Activated naive CD4-positive, alpha-beta T cell treated with anti-CD3 and anti-CD28 coated beads, Interleukin-2, amount 50 U/mL, for 72 hours (primary cell): ENCODE results near the gene FAM89B. TPM values are rescaled to one million over a fixed set of nuclear protein-coding genes. Genes with fewer than 3 reads are reported as not detected.

Experiments used
- ATAC-seq, 2 donors: fragments of 150-1000 bp; cut with Tn5 transposase; 2 replicates each; pipeline ENCODE4 v1.10.0; 2021; ENCODE audit warnings: mild to moderate bottlenecking in 2 of 2, moderate library complexity in 2 of 2
- DNase-seq, 2 donors: peaks; one replicate each; pipeline ENCODE4 v3.0.0; 2021 to 2022; ENCODE audit warnings: low spot score in 2 of 2
- H3K27ac Mint-ChIP-seq, 2 donors: one replicate each; pipeline ENCODE4 v1.8.0; 2022; ENCODE audit warnings: mild to moderate bottlenecking in 2 of 2, mixed read lengths in 2 of 2
- H3K36me3 Mint-ChIP-seq, 2 donors: one replicate each; pipeline ENCODE4 v1.8.0; 2022; ENCODE audit warnings: mixed read lengths in 2 of 2
- H3K9me3 Mint-ChIP-seq, 2 donors: one replicate each; pipeline ENCODE4 v1.8.0; 2022; ENCODE audit warnings: mixed read lengths in 2 of 2
- total RNA-seq, 2 donors: library from RNA; stranded (reverse); gene quantifications; one replicate each; pipeline ENCODE4 v1.2.3, GENCODE V29; 2022

The FAM89B gene
- total RNA-seq, 2 donors from 2014 or later = 32.6 to 47.1 TPM

DNA sequence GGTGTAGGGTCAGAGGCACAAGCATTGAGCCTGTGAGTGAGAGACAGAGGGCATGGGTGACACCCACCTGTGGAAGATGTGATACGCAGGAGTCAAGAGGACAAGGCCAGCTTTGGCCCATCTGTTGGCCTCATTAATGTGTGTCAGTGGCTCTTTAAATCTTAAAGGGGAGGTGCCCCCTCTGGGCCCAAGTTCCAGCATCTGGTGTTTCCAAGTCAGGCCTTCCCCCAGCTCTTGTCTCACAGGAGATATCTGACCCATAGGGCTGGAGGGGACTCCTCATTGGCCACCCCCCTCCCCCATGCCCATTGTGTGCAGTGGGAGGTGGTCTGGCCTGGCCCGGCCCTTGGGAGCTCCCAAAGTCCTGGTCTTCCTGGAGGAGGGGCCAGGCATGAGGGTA lies 14.3 kb downstream of the FAM89B start:
- Mint-ChIP-seq H3K9me3 (no peaks in the 10 kb centered on the region), H3K36me3 (peaks cover 6 to 15% of the 10 kb centered on the region in 2 donors), H3K27ac (peak overlapping the region; percentile 33 to 84)
- DNase-seq (no peak), ATAC-seq (no peak)

DNA sequence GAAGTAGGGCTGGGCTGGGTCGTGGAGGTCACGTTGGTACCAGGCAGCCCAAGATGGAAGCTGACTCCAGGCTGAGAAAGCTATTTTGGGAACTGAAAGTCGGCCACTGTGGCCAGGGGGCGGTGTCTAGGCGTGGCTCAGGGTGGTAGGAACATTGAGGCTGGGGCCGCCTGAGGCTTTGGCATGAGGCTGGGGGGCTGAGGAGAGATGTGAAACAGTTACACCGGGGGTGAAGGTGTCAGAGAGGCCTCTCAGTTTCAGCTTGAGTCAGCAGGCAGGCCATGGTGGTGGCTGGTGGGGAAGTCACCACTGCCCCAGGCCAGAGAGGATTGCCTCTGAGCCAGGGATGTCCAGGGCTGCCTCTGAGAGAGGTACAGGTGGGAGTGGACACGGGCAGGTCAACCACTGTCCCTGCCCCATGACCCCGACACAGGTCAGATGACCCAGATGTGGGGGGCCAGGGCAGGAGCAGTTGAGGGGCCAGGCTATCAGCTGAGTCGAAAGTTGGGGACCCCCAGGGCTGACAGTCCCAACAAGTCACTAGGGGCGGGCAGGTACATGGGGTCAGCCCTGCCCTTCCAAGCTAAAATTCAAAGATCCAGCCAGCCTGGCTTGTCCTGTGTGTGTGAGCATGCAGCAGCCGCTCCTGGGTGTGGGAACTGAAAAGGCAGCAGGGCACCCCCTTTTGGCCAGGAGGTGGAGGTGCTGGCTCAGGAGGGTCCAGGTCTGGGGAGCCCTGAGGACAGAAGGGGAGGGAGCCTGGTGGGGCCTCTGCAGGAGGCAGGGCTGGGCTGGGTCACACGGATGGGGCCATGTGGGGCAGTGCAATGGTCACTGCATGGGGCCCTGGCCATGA lies 16.1 kb downstream of the FAM89B start:
- DNase-seq = peak; percentile 73 to 90
- peak; percentile 89 to 93 for ATAC-seq
- H3K9me3 Mint-ChIP-seq = no peaks in the 10 kb centered on the region
- peaks cover 6 to 10% of the 10 kb centered on the region in 2 donors for H3K36me3 Mint-ChIP-seq
- H3K27ac Mint-ChIP-seq = peak overlapping the region; percentile 84 to 86

DNA sequence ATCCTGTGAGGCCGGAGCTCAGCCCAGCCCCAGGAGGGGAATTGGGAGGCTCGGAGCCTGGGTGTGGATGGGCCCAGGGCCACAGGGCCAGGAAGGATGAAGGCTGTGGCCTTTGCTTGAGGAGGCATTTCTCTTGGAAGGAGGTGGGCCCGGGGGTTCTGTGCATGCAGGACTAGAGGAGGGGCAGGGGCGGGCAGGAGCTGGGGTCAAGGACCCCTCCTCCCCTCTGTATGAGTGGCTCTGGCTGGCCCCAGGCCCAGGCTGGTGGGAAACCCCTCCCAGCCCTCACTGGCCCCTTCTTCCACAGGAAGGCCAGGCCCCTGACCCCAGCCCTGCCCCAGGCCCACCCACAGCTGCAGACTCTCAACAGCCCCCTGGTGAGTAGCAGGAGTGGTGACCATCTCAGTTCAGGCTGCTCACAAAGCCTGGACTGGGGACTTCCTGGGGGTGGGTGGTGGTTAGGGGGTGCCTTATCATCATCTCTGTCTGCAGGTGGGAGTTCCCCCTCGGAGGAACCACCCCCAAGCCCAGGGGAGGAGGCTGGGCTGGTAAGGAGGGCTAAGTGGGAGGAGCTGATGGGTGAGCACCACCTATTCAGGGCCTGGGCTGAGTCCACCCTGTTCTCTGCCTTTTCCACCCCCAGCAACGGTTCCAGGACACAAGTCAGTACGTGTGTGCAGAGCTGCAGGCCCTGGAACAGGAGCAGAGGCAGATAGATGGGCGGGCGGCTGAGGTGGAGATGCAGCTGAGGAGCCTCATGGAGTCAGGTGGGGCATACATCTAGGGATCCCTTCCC lies 17.3 kb downstream of the FAM89B start:
- Mint-ChIP-seq H3K9me3 (no peaks in the 10 kb centered on the region), H3K27ac (peak overlapping the region in 1 of 2 donors; percentile 84), H3K36me3 (peaks cover 6 to 8% of the 10 kb centered on the region in 2 donors)
- DNase-seq (no peak), ATAC-seq (no peak)

DNA sequence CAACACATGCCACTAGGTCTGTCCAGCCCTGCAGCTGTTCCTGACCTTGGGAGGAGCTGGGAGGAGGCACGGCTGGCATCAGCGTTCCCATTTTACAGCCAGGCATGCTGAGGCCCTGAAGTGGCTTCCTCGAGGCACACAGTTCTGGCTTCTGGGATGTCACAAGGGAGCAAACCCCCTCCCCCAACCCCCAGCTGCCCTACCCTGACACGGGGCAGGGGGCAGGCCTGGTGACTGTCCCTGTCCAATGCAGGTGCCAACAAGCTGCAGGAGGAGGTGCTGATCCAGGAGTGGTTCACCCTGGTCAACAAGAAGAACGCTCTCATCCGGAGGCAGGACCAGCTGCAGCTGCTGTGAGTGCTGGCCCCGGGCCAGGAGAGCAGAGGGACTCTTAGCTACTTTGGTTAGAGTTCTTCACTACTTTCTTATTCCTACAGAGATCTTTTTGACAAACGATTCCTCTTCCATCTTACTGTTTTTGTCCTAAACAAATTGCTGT lies 18.0 kb downstream of the FAM89B start:
- Mint-ChIP-seq H3K36me3 (peaks cover 6 to 8% of the 10 kb centered on the region in 2 donors), H3K9me3 (no peaks in the 10 kb centered on the region), H3K27ac (peak overlapping the region; percentile 61 to 88)
- ATAC-seq = no peak
- DNase-seq = no peak

DNA sequence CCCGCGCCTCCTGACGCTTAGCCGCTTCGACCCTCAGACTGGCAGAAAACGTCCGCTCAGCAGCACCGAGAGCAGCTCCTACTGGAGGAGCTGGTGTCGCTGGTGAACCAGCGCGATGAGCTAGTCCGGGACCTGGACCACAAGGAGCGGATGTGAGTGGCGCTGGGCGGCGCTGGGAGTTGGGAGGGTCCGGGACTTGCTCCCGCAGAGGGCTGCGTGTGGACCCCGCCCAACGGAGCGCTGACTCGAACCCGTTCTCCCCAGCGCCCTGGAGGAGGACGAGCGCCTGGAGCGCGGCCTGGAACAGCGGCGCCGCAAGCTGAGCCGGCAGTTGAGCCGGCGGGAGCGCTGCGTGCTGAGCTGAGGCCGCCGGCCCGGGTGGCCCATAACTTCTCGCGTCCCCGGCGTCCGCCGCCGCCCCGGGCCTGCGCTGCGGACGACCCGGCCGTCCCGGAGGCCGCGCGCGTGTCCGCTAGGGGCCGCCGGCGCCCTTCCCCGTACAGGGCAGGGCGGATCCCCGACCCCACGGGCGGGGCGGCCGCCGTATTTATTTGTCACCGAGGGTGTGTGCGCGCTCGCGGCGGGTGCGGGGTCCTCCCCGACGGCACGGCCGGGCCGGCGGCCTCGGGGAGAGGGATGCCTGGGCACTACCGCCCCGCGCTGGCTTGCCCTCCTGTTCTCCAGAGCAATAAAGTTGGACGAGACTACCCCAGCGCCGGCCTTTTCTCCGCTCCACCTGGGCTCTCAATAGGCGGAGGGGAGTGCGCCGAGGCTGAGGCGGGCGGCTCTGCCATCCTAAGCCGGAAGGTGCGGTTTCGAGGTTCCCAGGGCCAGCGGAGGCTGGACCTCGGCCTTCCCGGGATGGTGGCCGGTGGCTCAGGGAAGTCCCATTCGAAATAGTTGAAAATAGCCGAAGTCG lies 19.9 kb downstream of the FAM89B start:
- Mint-ChIP-seq H3K36me3 (no peaks in the 10 kb centered on the region), H3K27ac (no peak overlapping the region), H3K9me3 (no peaks in the 10 kb centered on the region)
- no peak for ATAC-seq
- no peak for DNase-seq

DNA sequence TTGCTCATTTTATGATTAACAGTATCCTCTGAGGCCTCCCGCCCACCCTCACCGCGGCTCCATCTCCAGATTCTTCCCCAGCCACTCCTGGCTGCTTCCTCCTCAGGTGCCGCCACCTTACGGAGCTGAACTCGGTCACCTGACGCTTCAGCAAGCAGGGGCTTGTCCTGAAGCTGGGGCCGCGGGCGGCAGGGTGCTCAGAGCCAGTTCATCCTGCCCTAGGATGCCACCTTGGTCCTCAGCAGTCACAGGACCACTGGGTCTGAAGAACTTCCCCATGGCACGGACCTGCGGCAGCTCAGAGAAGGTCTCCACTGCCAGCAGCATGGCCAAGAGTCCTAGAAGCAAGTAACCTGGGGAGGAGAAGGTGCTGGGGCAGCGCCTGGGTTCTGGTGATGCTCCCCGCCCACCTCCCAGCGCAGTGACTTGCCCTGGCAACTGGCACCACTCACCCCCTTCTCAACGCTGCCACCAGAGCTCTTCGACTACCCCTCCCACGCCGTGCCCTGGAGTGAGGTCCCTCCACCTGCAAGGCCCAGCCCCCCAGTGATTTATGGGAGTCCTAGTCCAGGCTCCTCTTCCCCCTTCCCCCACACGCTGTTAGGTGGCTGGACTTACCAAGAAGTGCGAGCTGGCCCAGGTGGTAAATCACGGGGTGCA lies 20.6 kb downstream of the FAM89B start:
- no peak overlapping the region for H3K27ac Mint-ChIP-seq
- DNase-seq (no peak), ATAC-seq (no peak)
- no peaks in the 10 kb centered on the region for H3K9me3 Mint-ChIP-seq
- H3K36me3 Mint-ChIP-seq = no peaks in the 10 kb centered on the region

DNA sequence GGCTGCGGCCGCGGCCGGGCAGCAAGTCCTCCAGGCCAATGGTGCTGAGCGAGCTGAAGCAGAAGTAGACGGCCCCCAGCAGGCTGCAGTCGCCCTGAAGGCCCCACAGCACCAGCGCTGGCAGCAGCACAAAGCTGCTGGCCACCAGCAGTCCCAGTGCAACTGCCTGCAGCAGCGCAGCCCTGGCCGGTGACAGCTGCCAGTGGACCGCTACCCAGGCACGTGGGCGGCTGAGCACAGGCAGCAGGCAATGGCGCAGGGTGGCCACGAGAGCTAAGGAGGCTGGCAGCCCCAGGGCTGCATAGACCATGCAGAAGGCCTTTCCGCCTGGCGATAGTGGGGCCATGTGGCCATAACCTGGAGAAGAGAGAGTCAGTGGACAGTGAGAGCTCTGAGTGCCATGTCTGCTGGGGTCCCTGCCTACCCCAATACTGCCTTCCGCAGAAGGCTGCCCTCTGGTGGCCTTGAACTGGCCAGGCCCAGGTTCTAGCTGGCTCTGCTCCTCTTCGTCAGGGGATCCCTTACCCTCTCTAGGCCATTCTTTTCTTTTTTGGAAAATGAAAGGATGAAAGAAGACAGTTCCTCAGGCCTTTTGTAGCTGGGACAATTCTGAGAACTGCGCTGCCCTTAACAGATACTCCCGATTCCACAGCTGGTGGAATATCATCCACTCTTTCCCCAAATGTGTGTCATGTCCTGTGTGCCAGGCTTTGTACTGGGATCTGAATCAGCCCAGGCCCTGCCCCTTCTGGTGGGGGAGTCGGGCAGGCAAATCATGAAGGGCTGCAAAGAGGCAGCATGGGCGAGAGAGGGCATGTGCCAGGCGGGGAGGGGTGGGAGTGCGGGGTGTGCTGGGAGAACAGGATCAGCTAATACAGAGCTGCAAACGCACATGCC lies 21.4 kb downstream of the FAM89B start:
- H3K9me3 Mint-ChIP-seq = no peaks in the 10 kb centered on the region
- H3K36me3 Mint-ChIP-seq = no peaks in the 10 kb centered on the region
- H3K27ac Mint-ChIP-seq = peak overlapping the region in 1 of 2 donors; percentile 22
- peak in 1 of 2 donors; percentile 49 for DNase-seq
- peak; percentile 44 to 53 for ATAC-seq

DNA sequence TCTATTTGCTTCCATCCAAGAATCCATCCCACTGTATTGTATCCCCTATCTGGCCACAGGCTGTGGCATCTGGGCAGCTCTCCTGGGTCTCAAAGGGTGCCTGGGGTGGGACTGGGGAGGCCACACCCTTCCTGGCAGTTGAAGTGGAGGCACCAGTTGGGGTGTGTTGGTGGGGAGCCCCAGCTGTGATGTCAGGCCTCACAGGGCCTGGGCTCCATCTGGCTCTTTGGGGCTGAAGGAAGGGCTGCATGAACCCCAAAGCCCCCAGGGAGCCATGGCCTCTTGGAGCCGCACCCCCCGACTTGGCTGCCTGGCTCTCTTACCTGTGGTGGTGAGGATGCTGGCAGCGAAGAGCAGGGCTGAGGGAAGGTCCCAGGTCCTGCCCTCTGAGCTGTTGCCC lies 22.8 kb downstream of the FAM89B start:
- DNase-seq = no peak
- ATAC-seq = peak in 1 of 2 donors; percentile 17
- Mint-ChIP-seq H3K36me3 (no peaks in the 10 kb centered on the region), H3K27ac (peak overlapping the region; percentile 70), H3K9me3 (no peaks in the 10 kb centered on the region)

DNA sequence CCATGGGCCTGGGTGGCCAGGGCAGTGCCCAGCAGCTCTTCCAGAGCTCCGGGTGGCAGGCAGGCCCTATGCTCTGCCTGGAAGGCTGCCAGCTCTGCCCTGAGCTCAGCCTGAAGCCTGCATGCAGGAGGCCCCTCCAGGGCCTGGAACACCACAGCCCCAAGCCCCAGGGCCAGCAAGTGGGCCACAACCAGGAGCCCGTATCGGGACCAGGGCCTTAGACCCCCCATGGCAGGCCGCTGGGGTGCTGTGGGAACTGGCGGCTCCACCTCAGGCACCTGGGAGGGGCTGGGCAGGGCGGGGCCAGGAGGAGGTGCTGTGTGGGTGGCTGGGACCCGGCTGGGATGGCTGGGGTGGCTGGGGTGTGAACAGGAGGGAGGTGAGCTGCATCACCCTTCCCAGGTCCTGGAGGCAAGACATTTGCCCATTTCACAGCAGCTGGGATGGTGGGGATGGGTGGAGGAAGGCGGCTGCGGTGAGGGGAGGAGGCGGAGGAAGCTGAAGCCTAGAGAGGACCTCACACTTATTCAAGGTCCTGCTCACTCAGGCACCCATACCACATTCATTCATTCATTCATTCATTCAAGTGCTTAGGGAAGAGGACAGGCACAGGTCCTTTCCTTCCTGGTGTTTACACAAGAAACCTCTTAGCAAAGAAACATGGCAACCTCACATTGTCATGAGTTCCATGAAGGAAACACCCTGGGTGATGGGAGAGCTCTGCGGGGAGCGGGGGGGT lies 23.4 kb downstream of the FAM89B start, which contains the start of gene KCNK7:
KCNK7 (minus strand) TSS at position 258 of the 739 bp plus-strand sequence; CDS start at position 230, 28 bp downstream.
- no peaks in the 10 kb centered on the region for H3K36me3 Mint-ChIP-seq
- peak within 1 kb of the TSS; percentile 70 for H3K27ac Mint-ChIP-seq
- DNase-seq = no peak
- H3K9me3 Mint-ChIP-seq = no peaks in the 10 kb centered on the region
- ATAC-seq = peak; percentile 3 to 20

DNA sequence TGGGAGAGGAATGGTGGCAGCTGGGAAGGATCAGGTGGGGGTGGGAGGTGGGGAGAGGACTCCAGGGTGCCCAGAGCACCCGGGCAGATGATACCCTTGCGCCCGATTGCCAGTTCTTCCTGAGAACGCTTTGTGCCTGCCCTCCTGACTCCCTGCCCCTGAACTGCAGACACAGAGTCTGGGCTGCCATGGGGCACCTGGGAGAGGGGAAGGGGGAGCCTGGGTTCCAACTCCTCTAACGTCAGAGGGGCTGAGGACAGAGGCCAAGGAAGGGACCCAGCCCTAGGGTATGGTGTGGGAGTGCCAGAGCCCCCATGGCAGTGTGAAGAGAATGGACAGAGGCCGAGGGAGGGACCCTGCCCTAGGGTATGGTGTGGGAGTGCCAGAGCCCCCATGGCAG lies 24.2 kb downstream of the FAM89B start:
- no peaks in the 10 kb centered on the region for H3K9me3 Mint-ChIP-seq
- no peaks in the 10 kb centered on the region for H3K36me3 Mint-ChIP-seq
- peak overlapping the region in 1 of 2 donors; percentile 70 for H3K27ac Mint-ChIP-seq
- ATAC-seq (no peak), DNase-seq (no peak)

DNA sequence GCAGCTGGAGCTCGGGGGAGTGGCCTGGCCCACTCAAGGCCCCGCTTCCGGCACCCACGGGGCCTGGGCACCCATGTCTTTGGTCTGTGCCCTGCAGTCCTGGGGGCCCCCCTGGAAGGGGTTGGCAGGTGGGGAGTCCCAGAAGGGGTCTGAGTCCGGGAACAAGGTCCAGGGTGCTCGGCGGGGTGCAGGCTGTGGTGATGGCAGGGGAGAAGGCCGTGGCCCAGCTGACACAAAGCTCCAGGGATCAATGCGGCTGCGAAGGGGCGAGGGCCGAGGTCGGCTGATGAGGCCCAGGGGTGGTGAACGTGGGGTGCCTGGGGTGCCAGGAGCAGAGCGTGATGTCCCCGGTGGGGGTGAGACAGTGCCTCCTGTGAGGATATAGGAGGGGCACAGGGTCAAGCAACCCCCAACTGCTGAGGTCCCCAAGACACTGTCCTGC lies 25.9 kb downstream of the FAM89B start:
- no peak overlapping the region for H3K27ac Mint-ChIP-seq
- H3K36me3 Mint-ChIP-seq = peaks cover 0 to 1% of the 10 kb centered on the region in 2 donors
- DNase-seq (no peak), ATAC-seq (no peak)
- H3K9me3 Mint-ChIP-seq = no peaks in the 10 kb centered on the region

DNA sequence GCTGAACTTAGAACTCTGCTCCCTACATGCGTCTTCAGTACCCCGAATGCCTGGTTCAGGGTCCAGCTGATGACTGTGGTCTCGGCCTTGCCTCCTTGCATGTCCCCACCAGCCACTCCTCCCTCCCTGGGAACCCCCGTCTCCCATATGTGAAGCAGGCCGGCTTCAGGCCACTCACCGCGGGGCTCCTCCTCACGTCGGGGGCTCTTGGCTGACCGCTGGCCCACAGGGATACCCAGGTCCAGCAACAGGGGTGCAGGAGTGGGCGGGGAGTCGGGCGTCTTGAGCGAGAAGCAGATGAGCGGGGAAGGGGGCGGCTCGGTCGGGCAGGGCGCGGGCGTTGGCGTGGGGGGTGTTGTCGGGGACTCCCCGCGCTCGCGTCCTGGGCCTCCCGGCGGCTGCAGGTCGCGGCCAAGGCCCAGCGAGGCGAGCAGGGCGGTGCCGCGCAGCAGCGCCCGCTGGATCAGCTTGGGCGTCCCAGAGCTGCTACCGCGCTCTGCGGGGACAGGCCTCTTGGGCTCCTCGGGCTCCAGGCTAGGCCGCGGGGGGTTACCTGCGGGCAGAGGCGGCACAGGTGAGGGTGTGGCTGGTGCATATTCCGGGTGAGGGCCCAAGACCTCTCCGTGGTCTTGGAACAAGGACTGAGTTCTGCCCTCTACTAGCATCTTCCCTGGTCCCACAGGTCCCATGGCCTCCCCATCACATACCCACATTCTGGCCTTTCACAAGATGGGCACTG lies 27.0 kb downstream of the FAM89B start:
- no peak for DNase-seq
- no peak overlapping the region for H3K27ac Mint-ChIP-seq
- H3K9me3 Mint-ChIP-seq = no peaks in the 10 kb centered on the region
- peaks cover 0 to 7% of the 10 kb centered on the region in 2 donors for H3K36me3 Mint-ChIP-seq
- ATAC-seq = no peak

DNA sequence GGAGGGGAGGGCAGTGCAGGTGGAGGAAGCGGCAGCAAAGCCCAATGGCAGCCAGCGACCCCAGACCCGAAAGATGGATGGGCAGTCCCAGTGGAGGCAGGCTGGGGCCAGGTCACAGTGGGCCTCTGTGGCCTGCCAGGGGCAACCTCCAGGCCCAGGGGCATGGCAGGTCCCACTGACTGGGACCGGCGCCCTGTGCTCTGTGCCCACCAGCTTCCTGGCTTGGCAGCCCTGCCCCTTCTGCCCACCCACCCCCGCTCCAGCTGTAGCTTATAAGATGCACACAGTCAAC lies 27.6 kb downstream of the FAM89B start:
- no peaks in the 10 kb centered on the region for H3K9me3 Mint-ChIP-seq
- ATAC-seq (no peak), DNase-seq (no peak)
- peaks cover 0 to 7% of the 10 kb centered on the region in 2 donors for H3K36me3 Mint-ChIP-seq
- H3K27ac Mint-ChIP-seq = no peak overlapping the region

DNA sequence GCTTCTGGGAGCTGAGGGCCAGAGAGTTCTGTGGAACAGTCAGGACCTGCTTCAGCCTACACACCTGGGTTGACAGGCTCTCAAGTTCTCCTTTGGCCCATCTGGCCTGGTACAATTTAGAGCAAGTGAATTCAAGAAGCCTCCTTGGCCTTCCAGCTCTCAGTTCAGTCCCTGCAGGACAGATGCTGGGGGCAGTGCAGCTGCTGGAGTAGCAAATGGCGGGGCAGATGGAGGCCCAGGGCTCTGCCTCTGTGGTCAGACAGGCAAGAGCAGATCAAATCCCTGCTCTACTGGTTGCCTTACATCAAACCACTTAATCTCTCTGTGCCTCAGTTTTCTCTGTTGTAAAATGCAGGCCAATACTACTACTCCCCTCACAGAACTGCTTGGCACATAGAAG lies 31.9 kb downstream of the FAM89B start:
- H3K9me3 Mint-ChIP-seq = no peaks in the 10 kb centered on the region
- peaks cover 0 to 7% of the 10 kb centered on the region in 2 donors for H3K36me3 Mint-ChIP-seq
- DNase-seq (no peak), ATAC-seq (no peak)
- H3K27ac Mint-ChIP-seq = peak overlapping the region; percentile 22 to 58
